ENCODE measurements around the gene S100A13. TPM values are rescaled to one million over a fixed set of nuclear protein-coding genes. Genes with fewer than 3 reads are reported as not detected.

S100A13 gene
- total and polyA plus RNA-seq, 2 experiments from 2014 or later: 115 to 248 TPM

GRCh38 chr1:153646672-153647345 is 19.5 kb upstream of the S100A13 start:
- peaks cover 11% of the 10 kb centered on the region for H3K36me3 ChIP-seq (replicated peaks; ENCODE audit: insufficient read depth, low read depth)
- DNase-seq (ENCODE audit: low spot score): no peak
- 95% methylated on average over 5 of the region's 5 CpGs for WGBS (ENCODE audit: low lambda C conversion rate, missing lambda C conversion rate)
- no peaks in the 10 kb centered on the region for H3K9me3 ChIP-seq (ENCODE audit: low read depth)
- no peak overlapping the region for H3K4me3 ChIP-seq
- no peak overlapping the region for H2AFZ ChIP-seq
- H4K20me1 ChIP-seq (ENCODE audit: insufficient read depth, poor library complexity, severe bottlenecking): peaks cover 4% of the 10 kb centered on the region
- H3K27ac ChIP-seq: no peak overlapping the region
- TF ChIP-seq CTCF (IDR thresholded peaks at IDR 0.05; ENCODE audit: poor library complexity) (no peak), EZH2 (IDR thresholded peaks at IDR 0.05; ENCODE audit: borderline replicate concordance) (no peak), EZH2phosphoT487 (IDR thresholded peaks at IDR 0.05; ENCODE audit: low read depth, severe bottlenecking, unreplicated experiment) (no peak)
- peaks cover 15% of the 10 kb centered on the region for H3K79me2 ChIP-seq
- H3K27me3 ChIP-seq: no peaks in the 10 kb centered on the region
- H3K9me2 ChIP-seq (replicated peaks; ENCODE audit: insufficient read depth): no peaks in the 10 kb centered on the region
- peaks cover 8% of the 10 kb centered on the region for H3K4me1 ChIP-seq (ENCODE audit: insufficient read depth)
- H3K4me2 ChIP-seq: no peak overlapping the region

GRCh38 chr1:153643816-153644215 is 16.5 kb upstream of the S100A13 start:
- Histone ChIP-seq H2AFZ (no peak overlapping the region), H3K27me3 (no peaks in the 10 kb centered on the region), H3K4me3 (no peak overlapping the region), H3K4me1 (ENCODE audit: insufficient read depth) (peaks cover 11% of the 10 kb centered on the region), H3K36me3 (replicated peaks; ENCODE audit: insufficient read depth, low read depth) (peaks cover 19% of the 10 kb centered on the region), H3K4me2 (no peak overlapping the region), H3K79me2 (peaks cover 44% of the 10 kb centered on the region), H4K20me1 (ENCODE audit: insufficient read depth, poor library complexity, severe bottlenecking) (peaks cover 14% of the 10 kb centered on the region), H3K27ac (peak overlapping the region; percentile 39), H3K9me2 (replicated peaks; ENCODE audit: insufficient read depth) (no peaks in the 10 kb centered on the region), H3K9me3 (ENCODE audit: low read depth) (no peaks in the 10 kb centered on the region)
- TF ChIP-seq CTCF (IDR thresholded peaks at IDR 0.05; ENCODE audit: poor library complexity) (no peak), EZH2 (IDR thresholded peaks at IDR 0.05; ENCODE audit: borderline replicate concordance) (no peak), EZH2phosphoT487 (IDR thresholded peaks at IDR 0.05; ENCODE audit: low read depth, severe bottlenecking, unreplicated experiment) (no peak)
- DNase-seq (ENCODE audit: low spot score): no peak

- Histone ChIP-seq H3K4me2 (no peak overlapping the region), H3K9me3 (ENCODE audit: low read depth) (no peaks in the 10 kb centered on the region), H4K20me1 (ENCODE audit: insufficient read depth, poor library complexity, severe bottlenecking) (peaks cover 19% of the 10 kb centered on the region), H3K9me2 (replicated peaks; ENCODE audit: insufficient read depth) (no peaks in the 10 kb centered on the region), H3K4me3 (no peak overlapping the region), H3K27me3 (no peaks in the 10 kb centered on the region), H3K27ac (no peak overlapping the region), H3K36me3 (replicated peaks; ENCODE audit: insufficient read depth, low read depth) (peaks cover 19% of the 10 kb centered on the region), H2AFZ (no peak overlapping the region), H3K4me1 (ENCODE audit: insufficient read depth) (peaks cover 11% of the 10 kb centered on the region), H3K79me2 (peaks cover 52% of the 10 kb centered on the region)
- TF ChIP-seq EZH2phosphoT487 (IDR thresholded peaks at IDR 0.05; ENCODE audit: low read depth, severe bottlenecking, unreplicated experiment) (no peak), CTCF (IDR thresholded peaks at IDR 0.05; ENCODE audit: poor library complexity) (no peak), EZH2 (IDR thresholded peaks at IDR 0.05; ENCODE audit: borderline replicate concordance) (no peak)
- WGBS (ENCODE audit: low lambda C conversion rate, missing lambda C conversion rate): 89% methylated on average over 11 of the region's 11 CpGs
- no peak for DNase-seq (ENCODE audit: low spot score)
These were observed 15.8 kb upstream of the S100A13 start for GRCh38 chr1:153643100-153643499.
